Thoracic aorta (tissue), 2 donors: Measurements from ENCODE around the gene MARCHF5. TPM values are rescaled to one million over a fixed set of nuclear protein-coding genes. Genes with fewer than 3 reads are reported as not detected.

Experiments used
- ATAC-seq: fragments of 150-250 bp; one replicate; pipeline ENCODE4 v1.8.0; 2017; ENCODE audit warnings: low read depth; ENCODE audit not compliant: insufficient number of reproducible peaks, low FRiP score
- DNase-seq: peaks from one replicate; pipeline ENCODE4 v3.0.0-alpha.2; 2020; ENCODE audit warnings: low spot score
- H3K27ac ChIP-seq, 2 donors: fragments of 200-600 bp; sonication (generic); 1 replicate in 1 of 2; 2 replicates in 1 of 2; pipeline ENCODE4 v1.5.1; 2016; ENCODE audit warnings: mild to moderate bottlenecking in 2 of 2, moderate library complexity in 2 of 2
- H3K27me3 ChIP-seq: fragments of 200-600 bp; sonication (generic); replicated peaks from 2 replicates; pipeline ENCODE4 v1.6.0; 2016; ENCODE audit warnings: mild to moderate bottlenecking; ENCODE audit not compliant: insufficient read depth
- H3K36me3 ChIP-seq: fragments of 200-600 bp; sonication (generic); one replicate; pipeline ENCODE4 v1.5.1; 2016
- H3K4me1 ChIP-seq, 2 donors: fragments of 200-600 bp; sonication (generic); 1 replicate in 1 of 2; 2 replicates in 1 of 2; pipeline versions ENCODE4 v1.5.1 to v1.6.0; 2016; ENCODE audit warnings: low read depth in 2 of 2, mild to moderate bottlenecking in 1 of 2; ENCODE audit not compliant: control insufficient read depth in 1 of 2
- H3K4me3 ChIP-seq: fragments of 200-600 bp; sonication (generic); 2 replicates; pipeline ENCODE4 v1.5.1; 2016; ENCODE audit warnings: mild to moderate bottlenecking
- H3K9me3 ChIP-seq: fragments of 200-600 bp; sonication (generic); 2 replicates; pipeline ENCODE4 v1.5.1; 2016
- CTCF ChIP-seq: fragments of 200-600 bp; sonication (generic); IDR thresholded peaks from one replicate; pipeline ENCODE4 v1.5.1; 2019; ENCODE audit warnings: antibody characterized with exemption
- total RNA-seq, 2 donors: library from RNA; depleted of rRNA; stranded (reverse); fragments of >200 nt; gene quantifications; one replicate each; pipeline versions ENCODE4 v1.1.0 to v1.2.3, GENCODE V29; 2016

The MARCHF5 gene
- total RNA-seq, 2 donors from 2014 or later: 19.6 to 29.1 TPM

GRCh38 chr10:92267343-92267742 lies 23.6 kb upstream of the MARCHF5 start:
- Histone ChIP-seq H3K27me3 (no peaks in the 10 kb centered on the region), H3K4me3 (peak overlapping the region; percentile 6), H3K4me1 (peaks cover 22 to 33% of the 10 kb centered on the region in 2 donors), H3K9me3 (no peaks in the 10 kb centered on the region), H3K36me3 (no peaks in the 10 kb centered on the region), H3K27ac (peak overlapping the region; percentile 66 to 68)
- no peak for TF ChIP-seq CTCF
- DNase-seq (no peak), ATAC-seq (no peak)

- H3K4me1 ChIP-seq: peaks cover 22 to 33% of the 10 kb centered on the region in 2 donors
- no peak overlapping the region for H3K4me3 ChIP-seq
- TF ChIP-seq CTCF: no peak
- no peaks in the 10 kb centered on the region for H3K9me3 ChIP-seq
- H3K27me3 ChIP-seq: no peaks in the 10 kb centered on the region
- H3K27ac ChIP-seq: peak overlapping the region in 1 of 2 donors; percentile 68
- H3K36me3 ChIP-seq: no peaks in the 10 kb centered on the region
- ATAC-seq: no peak
- DNase-seq: no peak
Measured at GRCh38 chr10:92268748-92269147, 22.2 kb upstream of the MARCHF5 start.

GRCh38 chr10:92274071-92274470 lies 16.9 kb upstream of the MARCHF5 start:
- TF ChIP-seq CTCF: no peak
- no peak overlapping the region for H3K4me3 ChIP-seq
- ATAC-seq: no peak
- no peak for DNase-seq
- H3K9me3 ChIP-seq: no peaks in the 10 kb centered on the region
- H3K4me1 ChIP-seq: peaks cover 6 to 7% of the 10 kb centered on the region in 2 donors
- H3K27me3 ChIP-seq: no peaks in the 10 kb centered on the region
- H3K36me3 ChIP-seq: no peaks in the 10 kb centered on the region
- H3K27ac ChIP-seq: no peak overlapping the region

GRCh38 chr10:92278996-92279696 lies 11.8 kb upstream of the MARCHF5 start:
- DNase-seq (no peak), ATAC-seq (no peak)
- H3K27ac ChIP-seq: no peak overlapping the region
- peaks cover 13 to 22% of the 10 kb centered on the region in 2 donors for H3K4me1 ChIP-seq
- peak overlapping the region; percentile 57 for H3K4me3 ChIP-seq
- no peaks in the 10 kb centered on the region for H3K27me3 ChIP-seq
- no peaks in the 10 kb centered on the region for H3K36me3 ChIP-seq
- no peaks in the 10 kb centered on the region for H3K9me3 ChIP-seq
- TF ChIP-seq CTCF: no peak

- Histone ChIP-seq H3K27ac (peak overlapping the region; percentile 66 to 73), H3K4me1 (peaks cover 15 to 26% of the 10 kb centered on the region in 2 donors), H3K9me3 (no peaks in the 10 kb centered on the region), H3K36me3 (no peaks in the 10 kb centered on the region), H3K4me3 (peak overlapping the region; percentile 48), H3K27me3 (no peaks in the 10 kb centered on the region)
- TF ChIP-seq CTCF: no peak
- peak; percentile 54 for ATAC-seq
- DNase-seq: no peak
Measured at GRCh38 chr10:92284112-92284704, 6.8 kb upstream of the MARCHF5 start.
